Keratinocyte (primary cell): ENCODE results near the gene LRRC37B.
"Not testable (repeated sequence)": the region's sequence is repeated elsewhere in the genome, so short reads cannot be mapped to it uniquely, and the experiment has no call there.

ENCODE experiments used
- EZH2 ChIP-seq: IDR thresholded peaks from one replicate; pipeline ENCODE4 v1.6.1; 2012; ENCODE audit warnings: inconsistent platforms, mild to moderate bottlenecking, low read length, moderate library complexity
- TF ChIP-seq, protein P1 (sequence below), 3 experiments: IDR thresholded peaks in 1 of 3; conservative IDR thresholded peaks in 1 of 3; optimal IDR thresholded peaks in 1 of 3; 2 replicates in 2 of 3; 3 replicates in 1 of 3; pipeline versions ENCODE3 to v1.5.1; 2011; ENCODE audit warnings: low read length in 3 of 3, mild to moderate bottlenecking in 3 of 3, moderate library complexity in 2 of 3, control low read depth in 1 of 3, inconsistent platforms in 1 of 3; ENCODE audit not compliant: insufficient read depth in 2 of 3; ENCODE audit errors: extremely low read depth in 1 of 3

DNA sequence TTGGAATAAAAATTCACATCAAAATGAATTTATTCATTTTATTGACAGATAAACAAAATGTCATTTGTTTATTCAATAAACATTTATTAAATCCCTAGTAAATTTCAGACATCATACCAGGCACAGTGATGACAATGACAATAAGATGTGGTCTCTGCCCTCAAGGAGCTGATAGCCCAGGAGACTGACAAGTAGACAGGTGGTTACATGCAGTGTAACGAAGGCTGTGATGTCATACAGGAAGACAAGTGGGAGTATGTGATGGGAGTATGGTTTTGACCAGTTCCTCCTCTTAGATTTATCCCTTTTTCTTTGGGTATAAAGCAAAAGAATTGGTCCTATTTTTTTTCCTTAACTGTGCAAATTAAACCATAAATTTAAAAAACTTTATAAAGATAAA, 26.6 kb downstream of the LRRC37B start:
- TF ChIP-seq, protein P1, sequence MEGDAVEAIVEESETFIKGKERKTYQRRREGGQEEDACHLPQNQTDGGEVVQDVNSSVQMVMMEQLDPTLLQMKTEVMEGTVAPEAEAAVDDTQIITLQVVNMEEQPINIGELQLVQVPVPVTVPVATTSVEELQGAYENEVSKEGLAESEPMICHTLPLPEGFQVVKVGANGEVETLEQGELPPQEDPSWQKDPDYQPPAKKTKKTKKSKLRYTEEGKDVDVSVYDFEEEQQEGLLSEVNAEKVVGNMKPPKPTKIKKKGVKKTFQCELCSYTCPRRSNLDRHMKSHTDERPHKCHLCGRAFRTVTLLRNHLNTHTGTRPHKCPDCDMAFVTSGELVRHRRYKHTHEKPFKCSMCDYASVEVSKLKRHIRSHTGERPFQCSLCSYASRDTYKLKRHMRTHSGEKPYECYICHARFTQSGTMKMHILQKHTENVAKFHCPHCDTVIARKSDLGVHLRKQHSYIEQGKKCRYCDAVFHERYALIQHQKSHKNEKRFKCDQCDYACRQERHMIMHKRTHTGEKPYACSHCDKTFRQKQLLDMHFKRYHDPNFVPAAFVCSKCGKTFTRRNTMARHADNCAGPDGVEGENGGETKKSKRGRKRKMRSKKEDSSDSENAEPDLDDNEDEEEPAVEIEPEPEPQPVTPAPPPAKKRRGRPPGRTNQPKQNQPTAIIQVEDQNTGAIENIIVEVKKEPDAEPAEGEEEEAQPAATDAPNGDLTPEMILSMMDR (optimal IDR thresholded peaks at IDR 0.05 in 1 of 3, IDR thresholded peaks at IDR 0.05 in 1 of 3, conservative IDR thresholded peaks at IDR 0.05 in 1 of 3; ENCODE audit: extremely low read depth in 1 of 3, insufficient read depth in 2 of 3, low read length in 3 of 3) = not testable (repeated sequence)
- not testable (repeated sequence) for TF ChIP-seq EZH2
